Lower leg skin (tissue), 4 donors: ENCODE measurements around the gene MAP3K3. TPM values are rescaled to one million over a fixed set of nuclear protein-coding genes. Genes with fewer than 3 reads are reported as not detected.
A peak's percentile ranks its signal among the peaks of the same experiment; 100 is the strongest.

Source experiments
- DNase-seq, 2 donors: peaks; one replicate each; pipeline ENCODE4 v3.0.0-alpha.2; 2019; ENCODE audit warnings: low spot score in 2 of 2
- H3K4me3 ChIP-seq: fragments of 200-600 bp; sonication (generic); 2 replicates; pipeline ENCODE4 v1.5.1; 2017; ENCODE audit warnings: mild to moderate bottlenecking, low read depth; ENCODE audit not compliant: poor library complexity, severe bottlenecking
- POLR2A ChIP-seq, 2 donors: fragments of 450-650 bp; IDR thresholded peaks; one replicate each; pipeline ENCODE4 v1.6.1; 2016 to 2017; ENCODE audit warnings: antibody characterized with exemption in 2 of 2, mild to moderate bottlenecking in 1 of 2, moderate library complexity in 1 of 2
- WGBS, 2 donors: methylation state at CpG; one replicate each; pipeline ENCODE4 v1.1.5; 2018; 5-methylcytosine and 5-hydroxymethylcytosine counted together
- intact Hi-C: fragments of 100-400 bp; cut with DNase I; formaldehyde crosslinking; loops from one replicate; pipeline ENCODE4 v1.15.0; 2023; ENCODE audit warnings: low total_unique reads
- total RNA-seq, 4 donors: library from RNA; depleted of rRNA; stranded (reverse); fragments of >200 nt; gene quantifications; one replicate each; pipeline ENCODE4 v1.1.0, GENCODE V29; 2016
- TF ChIP-seq, protein P1 (sequence below), 3 donors: fragments of 450-650 bp; IDR thresholded peaks; one replicate each; pipeline ENCODE4 v1.5.1; 2016; ENCODE audit warnings: antibody characterized with exemption in 3 of 3, mild to moderate bottlenecking in 3 of 3, moderate library complexity in 2 of 3

The MAP3K3 gene
- 10 to 100 TPM; 25.2 to 54.1 (median 39.6) TPM for total RNA-seq

GRCh38 chr17:63621684-63622573 lies at the start of gene MAP3K3:
MAP3K3 (plus strand) TSS chr17:63622417; CDS start chr17:63622760, 343 bp downstream.
- 1% methylated on average over 26 to 44 of the region's 75 CpGs for WGBS, 2 donors
- H3K4me3 ChIP-seq = peak within 1 kb of the TSS; percentile 60
- TF ChIP-seq, protein P1, sequence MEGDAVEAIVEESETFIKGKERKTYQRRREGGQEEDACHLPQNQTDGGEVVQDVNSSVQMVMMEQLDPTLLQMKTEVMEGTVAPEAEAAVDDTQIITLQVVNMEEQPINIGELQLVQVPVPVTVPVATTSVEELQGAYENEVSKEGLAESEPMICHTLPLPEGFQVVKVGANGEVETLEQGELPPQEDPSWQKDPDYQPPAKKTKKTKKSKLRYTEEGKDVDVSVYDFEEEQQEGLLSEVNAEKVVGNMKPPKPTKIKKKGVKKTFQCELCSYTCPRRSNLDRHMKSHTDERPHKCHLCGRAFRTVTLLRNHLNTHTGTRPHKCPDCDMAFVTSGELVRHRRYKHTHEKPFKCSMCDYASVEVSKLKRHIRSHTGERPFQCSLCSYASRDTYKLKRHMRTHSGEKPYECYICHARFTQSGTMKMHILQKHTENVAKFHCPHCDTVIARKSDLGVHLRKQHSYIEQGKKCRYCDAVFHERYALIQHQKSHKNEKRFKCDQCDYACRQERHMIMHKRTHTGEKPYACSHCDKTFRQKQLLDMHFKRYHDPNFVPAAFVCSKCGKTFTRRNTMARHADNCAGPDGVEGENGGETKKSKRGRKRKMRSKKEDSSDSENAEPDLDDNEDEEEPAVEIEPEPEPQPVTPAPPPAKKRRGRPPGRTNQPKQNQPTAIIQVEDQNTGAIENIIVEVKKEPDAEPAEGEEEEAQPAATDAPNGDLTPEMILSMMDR (IDR thresholded peaks at IDR 0.05) = no peak
- TF ChIP-seq POLR2A (IDR thresholded peaks at IDR 0.05) = peak in 1 of 2 donors; percentile 6
- intact Hi-C loops = no loop called here
- peak; percentile 99 to 100 for DNase-seq

- 84 to 85% methylated on average over 5 of the region's 5 CpGs for WGBS, 2 donors
- intact Hi-C loops = no loop called here
- DNase-seq = no peak
- TF ChIP-seq, protein P1 (IDR thresholded peaks at IDR 0.05) = no peak
- TF ChIP-seq POLR2A (IDR thresholded peaks at IDR 0.05) = no peak
- H3K4me3 ChIP-seq = no peak overlapping the region
Measured at GRCh38 chr17:63573634-63574033, 48.6 kb upstream of the MAP3K3 start.

- no peak for TF ChIP-seq POLR2A (IDR thresholded peaks at IDR 0.05)
- TF ChIP-seq, protein P1 (IDR thresholded peaks at IDR 0.05) = no peak
- intact Hi-C loops = no loop called here
- 88% methylated on average over 7 of the region's 7 CpGs for WGBS, 2 donors
- H3K4me3 ChIP-seq = no peak overlapping the region
- peak in 1 of 2 donors; percentile 34 for DNase-seq
Measured at GRCh38 chr17:63578027-63578768, 44.0 kb upstream of the MAP3K3 start.

DNA sequence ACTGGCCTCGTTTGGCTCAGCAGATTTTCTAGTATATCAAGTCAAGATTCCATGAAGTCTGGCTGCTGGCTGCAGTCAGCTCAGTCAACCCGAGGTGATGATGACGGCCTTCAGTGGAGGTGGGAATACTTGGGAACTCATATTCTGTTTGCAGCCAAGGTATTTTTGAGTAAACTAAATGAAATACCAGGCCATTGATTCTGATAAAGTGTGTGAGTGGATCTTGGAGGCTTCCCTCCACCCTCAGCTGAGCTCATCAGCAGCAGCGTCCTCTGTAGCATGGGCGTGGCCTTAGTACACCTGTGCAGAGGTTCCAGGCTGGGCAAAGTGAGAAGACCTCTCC lies 43.5 kb upstream of the MAP3K3 start:
- H3K4me3 ChIP-seq = no peak overlapping the region
- TF ChIP-seq, protein P1 (IDR thresholded peaks at IDR 0.05) = no peak
- TF ChIP-seq POLR2A (IDR thresholded peaks at IDR 0.05) = no peak
- intact Hi-C loops = no loop called here
- DNase-seq = peak in 1 of 2 donors; percentile 37
- WGBS, 2 donors = 76 to 84% methylated on average over 5 of the region's 5 CpGs

DNA sequence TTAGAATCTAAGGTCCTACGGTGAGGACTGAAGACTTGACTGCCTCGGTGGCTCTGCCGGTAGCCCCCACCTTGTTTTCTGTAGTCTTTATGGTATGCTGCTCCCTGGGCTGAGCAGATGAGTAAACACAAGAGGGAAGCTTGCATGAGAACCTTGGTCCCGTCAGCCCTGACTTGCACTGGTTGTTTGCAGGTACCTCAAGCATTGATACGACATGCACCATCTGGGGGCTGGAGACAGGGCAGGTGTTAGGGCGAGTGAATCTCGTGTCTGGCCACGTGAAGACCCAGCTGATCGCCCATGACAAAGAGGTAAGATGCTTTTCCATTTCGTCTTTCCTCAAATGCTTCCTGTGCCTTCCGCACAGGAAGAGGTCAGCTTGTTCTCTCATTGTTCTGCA lies 42.6 kb upstream of the MAP3K3 start:
- WGBS, 2 donors = 84 to 85% methylated on average over 11 of the region's 11 CpGs
- no peak for TF ChIP-seq POLR2A (IDR thresholded peaks at IDR 0.05)
- TF ChIP-seq, protein P1 (IDR thresholded peaks at IDR 0.05) = no peak
- intact Hi-C loops = no loop called here
- DNase-seq = peak in 1 of 2 donors; percentile 40
- H3K4me3 ChIP-seq = no peak overlapping the region
